ENCODE data around the gene ANKRD22.

ANKRD22 gene

DNA sequence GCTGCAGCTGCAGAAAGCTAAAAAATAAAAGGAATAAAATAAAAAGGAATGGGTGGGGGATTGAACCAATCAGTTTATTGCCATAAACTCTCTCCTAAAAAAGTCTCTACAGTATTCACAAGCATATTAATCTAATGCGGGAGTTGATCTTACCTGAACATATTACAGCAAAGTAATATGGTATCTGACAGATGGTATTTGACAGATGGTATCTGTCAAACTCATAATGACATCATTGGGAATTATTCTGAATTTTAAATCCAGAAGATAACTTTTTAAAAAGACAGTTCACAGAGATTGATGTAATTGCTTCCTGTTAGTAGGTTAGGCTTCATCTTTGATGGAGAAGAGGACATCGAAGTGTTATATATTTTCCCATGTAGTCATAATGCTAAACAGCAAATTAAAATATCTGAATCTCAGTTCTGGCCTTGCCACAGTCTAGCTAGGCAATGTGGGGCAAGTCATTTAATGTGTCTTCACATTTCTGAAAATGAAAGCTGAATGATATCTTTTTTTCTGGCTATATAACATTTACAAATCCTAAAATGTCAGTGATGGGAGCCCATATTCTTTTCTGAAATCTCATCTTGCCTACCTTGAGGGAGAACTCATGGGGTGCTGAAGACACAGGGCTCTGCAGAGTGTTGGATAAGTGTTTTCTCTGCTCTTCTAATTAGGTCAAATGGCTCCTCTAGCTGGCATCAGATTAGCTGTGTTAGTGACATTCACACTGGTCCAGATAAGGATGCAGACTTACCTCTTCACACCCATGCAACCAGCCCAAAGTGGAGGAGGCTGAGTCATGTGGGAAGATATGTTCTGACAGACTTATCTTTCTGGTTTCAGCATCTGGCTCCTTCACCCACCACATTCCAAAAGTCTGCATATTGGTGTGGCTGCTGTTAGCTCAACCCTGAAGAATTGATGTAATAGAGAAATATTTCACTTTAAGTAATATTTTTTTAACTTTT lies 51.2 kb downstream of the ANKRD22 start:
- DNase-seq (ENCODE audit: low spot score): peak; percentile 51

DNA sequence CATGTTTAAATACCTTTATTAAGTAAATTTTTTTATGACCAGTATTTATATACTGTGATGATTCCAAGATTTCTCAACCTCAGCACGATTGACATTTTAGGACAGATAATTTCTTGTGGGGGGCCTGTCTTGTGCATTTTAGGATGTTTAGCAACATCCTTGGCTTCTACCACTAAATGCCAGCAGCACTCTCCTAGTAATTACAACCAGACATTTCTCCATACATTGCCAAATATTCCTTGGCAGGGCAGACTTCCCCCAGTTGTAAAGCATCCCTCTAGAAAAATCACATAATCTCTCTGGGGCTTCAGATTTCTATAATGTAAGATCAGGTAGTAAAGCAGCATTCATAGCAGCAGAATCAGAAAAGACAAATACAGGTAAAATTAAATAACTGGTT lies 56.9 kb downstream of the ANKRD22 start:
- DNase-seq (ENCODE audit: low spot score): no peak

DNA sequence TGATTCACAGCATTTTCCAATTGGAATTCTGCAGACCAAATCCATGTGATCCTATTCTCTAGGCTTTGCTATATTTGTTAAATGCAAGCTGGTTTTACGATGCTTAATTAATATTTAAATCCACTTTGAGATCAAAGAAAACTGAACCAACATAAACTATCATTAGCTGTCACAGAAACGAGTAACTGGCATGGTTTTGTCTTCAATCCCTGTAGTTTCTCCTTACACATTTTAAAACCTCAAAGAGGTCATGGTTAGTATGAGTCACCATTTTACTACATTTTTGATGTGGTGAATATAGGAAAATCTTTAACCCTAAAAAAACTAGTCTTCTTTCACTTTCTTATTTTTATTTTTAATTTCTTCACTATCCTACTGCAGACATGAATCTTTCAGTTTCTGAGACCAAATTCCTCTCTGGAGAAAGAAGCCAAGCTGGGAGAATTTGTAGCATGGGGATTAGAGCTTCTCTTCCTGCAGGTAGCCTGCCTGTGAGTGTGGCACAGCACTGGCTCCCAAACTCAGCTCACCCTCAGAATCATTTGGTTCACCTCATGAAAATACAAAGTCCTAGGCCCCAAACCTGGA lies 57.8 kb downstream of the ANKRD22 start:
- DNase-seq (ENCODE audit: low spot score): peak; percentile 63

DNA sequence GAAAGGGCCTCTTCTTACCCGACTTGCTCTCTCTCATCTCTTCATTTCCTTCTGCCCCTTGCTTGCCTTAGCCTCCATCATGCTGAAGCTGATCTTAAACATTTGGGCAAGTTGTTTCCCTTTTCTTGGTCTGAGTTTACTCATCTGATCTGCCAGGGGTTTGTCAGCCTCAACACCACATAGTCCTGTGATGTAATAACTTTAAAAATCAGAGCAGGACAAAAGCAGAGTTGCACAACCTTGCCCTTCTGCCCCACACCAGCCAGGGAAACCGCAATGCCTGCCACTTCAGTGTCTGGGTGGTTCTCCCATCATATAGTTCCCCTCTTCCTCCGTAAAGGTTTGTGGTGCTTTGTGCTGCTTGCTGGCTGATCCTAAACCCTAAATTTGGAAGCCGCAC lies 59.0 kb downstream of the ANKRD22 start:
- DNase-seq (ENCODE audit: low spot score): peak; percentile 41

DNA sequence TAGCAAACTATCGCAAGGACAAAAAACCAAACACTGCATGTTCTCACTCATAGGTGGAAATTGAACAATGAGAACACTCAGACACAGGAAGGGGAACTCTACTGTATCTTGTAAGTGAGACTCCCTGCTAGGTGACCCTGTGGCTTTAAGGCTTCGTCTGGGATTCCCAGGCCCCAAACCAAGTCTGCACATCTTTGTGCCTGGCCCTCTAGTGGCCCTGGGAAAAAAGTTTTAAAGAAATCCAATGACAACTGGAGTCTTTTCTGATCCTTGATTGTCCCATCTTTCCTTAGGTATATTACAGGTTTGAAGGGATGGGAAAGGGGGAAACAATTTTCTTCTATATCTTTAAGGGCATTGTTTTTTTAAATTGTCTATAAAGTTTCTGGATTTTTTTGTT lies 59.7 kb downstream of the ANKRD22 start:
- DNase-seq (ENCODE audit: low spot score): no peak

DNA sequence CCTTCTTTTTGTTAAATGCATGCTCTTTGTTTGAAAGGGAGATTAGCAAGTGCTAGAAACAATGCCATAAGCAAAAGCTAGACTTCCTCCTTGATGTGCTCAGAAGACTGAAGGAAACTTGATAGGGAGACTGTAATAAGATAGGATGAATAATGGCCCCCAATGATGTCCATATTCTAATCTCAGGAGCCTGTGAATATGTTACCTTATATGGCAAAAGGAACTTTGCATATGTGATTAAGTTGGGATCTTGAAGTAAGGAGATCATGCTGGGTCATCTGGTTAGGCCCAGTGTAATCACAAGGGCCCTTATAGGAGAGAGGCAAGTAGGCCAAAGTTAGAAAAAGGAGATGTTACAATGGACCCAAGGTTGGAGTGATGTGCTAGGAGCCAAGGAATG lies 62.7 kb downstream of the ANKRD22 start:
- no peak for DNase-seq (ENCODE audit: low spot score)

DNA sequence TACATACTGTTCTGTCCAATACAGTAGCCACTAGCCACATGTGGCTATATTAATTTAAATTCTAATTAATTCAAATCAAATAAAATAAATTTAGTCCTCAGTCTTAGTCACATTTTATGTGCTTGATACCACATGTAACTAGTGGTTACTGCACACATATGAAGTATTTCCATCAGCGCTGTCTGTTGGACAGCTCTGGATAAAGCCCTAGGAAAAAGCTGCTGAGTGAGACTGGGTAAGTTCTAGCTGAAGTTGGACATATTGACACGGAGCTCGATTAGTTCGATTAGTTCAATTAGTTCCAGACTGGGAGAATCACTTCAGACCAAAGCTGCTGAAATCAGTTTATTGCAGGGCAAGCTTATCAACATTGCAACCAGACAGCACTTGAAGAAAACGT lies 64.2 kb downstream of the ANKRD22 start:
- no peak for DNase-seq (ENCODE audit: low spot score)

DNA sequence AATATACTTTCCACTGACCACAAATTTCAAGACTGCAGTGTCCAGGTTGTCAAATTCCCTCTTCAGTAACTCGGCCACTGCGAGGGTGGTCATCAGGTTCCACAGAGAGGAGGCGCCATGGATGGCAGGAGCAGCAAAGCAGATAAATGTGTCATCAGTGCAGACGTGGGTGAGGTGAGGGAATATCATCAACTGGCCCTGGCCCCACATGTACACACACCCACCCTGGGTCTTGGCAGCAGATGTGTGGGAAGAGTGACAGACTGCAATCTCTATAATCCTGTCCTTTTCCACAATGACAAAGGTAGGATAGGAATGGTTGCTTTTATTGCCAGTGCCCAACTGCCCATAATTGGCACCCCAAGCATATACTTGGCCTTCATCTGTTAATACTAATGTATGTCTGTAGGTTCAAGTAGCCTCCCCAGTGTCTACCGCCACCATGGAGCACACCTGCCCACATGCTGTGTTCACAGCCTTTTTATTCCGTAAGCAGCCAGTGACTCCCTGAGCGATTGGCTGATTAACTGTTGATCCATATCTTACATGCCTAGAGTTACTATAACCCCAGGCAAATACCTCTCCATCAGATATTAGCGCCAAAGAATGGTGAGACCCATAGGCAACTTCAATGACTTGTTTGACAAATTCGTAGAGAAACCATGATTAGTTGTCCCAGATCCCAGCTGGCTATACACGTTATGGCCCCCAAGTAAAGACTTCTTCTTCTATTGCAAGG lies 65.4 kb downstream of the ANKRD22 start:
- DNase-seq (ENCODE audit: low spot score): no peak

DNA sequence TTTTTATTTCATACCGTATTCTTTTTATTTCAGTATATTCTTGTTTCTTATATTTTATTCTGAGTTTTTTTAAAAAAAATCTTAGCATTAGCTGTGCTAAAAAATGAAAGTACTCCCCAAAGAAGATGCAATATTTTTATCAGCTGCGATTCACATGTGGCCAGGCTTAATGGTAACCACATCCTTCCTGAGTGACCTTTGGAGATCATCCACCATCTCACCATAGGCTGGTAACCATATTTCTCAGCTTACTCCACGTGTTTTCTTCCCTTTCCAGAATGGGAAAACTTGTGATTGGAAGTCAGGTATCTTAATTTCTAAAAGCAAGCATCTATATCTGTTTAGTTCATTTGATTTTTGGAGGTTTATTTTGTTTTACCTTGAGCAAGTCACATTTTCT lies 67.9 kb downstream of the ANKRD22 start:
- DNase-seq (ENCODE audit: low spot score): no peak

DNA sequence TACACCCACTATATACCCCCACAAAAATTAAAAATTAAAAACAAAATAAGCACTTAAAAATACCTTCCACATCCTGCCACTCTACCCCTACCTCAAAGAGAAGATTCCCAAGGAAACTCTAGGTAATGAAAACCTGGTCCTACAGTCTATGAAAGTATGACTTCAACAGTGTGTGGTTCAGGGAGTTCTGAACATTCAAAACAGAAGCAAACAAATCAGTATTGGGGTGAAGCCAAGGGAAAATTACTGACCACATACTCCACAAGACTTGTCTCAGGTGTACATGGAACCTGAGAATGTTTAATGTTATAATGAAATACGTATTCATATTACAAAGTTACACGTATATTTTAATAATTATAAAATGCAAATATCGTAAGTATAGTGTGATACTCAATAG lies 69.4 kb downstream of the ANKRD22 start:
- DNase-seq (ENCODE audit: low spot score): no peak

DNA sequence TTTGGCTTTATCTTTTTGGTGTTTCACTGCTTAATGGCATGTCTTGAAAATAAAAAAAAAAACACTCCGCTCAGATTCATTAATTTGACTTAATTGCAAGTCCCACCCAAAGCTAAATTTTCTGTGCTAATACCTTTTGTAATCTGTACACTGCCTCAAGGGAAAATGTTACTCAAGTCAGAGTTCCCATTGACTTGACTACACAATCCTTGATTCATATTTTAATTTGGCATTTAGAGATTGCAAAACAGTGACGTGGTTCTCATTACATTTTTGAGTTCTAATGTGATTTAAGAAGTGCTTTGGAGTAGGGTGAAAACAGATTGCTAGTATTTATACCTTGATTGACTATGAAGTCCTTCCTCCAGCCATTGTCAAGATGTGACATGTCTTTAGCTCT lies 70.4 kb downstream of the ANKRD22 start:
- DNase-seq (ENCODE audit: low spot score): no peak

All from activated CD4-positive, alpha-beta T cell treated with anti-CD3 and anti-CD28 coated beads, Interleukin-2, Interleukin-4, amounts not matched to agents 100 ng/mL and 50 ng/mL, durations not matched to agents 16 hours and 8 hours (primary cell).